Tibial nerve (tissue), 3 donors: ENCODE measurements around the gene CTSO.

Experiments used
- POLR2A ChIP-seq, 2 donors: fragments of 450-650 bp; IDR thresholded peaks; one replicate each; pipeline ENCODE4 v1.6.1; 2017; ENCODE audit warnings: antibody characterized with exemption in 2 of 2, mild to moderate bottlenecking in 2 of 2, moderate library complexity in 2 of 2
- TF ChIP-seq, protein P1 (sequence below), 5 experiments: fragments of 200-600 bp in 3 of 5; fragments of 450-650 bp in 2 of 5; sonication (generic) in 3 of 5; IDR thresholded peaks; one replicate each; pipeline ENCODE4 v1.5.1; 2016 to 2019; ENCODE audit warnings: antibody characterized with exemption in 5 of 5, mild to moderate bottlenecking in 3 of 5, moderate library complexity in 2 of 5

DNA sequence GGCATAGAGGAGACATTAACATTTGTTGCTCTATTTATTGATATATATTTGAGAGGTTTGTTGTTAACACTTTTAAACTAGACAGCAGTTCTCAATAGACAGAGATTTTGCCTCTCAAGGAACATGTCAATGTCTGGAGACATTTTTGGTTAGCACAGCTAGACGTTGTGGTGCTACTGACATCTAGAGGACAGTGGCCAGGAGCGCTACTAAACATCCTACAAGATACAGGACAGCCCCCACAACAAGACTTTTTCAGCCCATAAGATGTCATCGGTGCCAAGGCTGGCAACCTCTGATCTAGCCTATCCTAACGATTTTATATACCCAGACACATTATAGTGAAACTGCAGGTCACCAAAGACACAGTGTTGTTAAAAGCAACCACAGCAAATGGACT lies 18.4 kb upstream of the CTSO start:
- no peak for TF ChIP-seq POLR2A (IDR thresholded peaks at IDR 0.05)
- TF ChIP-seq, protein P1, sequence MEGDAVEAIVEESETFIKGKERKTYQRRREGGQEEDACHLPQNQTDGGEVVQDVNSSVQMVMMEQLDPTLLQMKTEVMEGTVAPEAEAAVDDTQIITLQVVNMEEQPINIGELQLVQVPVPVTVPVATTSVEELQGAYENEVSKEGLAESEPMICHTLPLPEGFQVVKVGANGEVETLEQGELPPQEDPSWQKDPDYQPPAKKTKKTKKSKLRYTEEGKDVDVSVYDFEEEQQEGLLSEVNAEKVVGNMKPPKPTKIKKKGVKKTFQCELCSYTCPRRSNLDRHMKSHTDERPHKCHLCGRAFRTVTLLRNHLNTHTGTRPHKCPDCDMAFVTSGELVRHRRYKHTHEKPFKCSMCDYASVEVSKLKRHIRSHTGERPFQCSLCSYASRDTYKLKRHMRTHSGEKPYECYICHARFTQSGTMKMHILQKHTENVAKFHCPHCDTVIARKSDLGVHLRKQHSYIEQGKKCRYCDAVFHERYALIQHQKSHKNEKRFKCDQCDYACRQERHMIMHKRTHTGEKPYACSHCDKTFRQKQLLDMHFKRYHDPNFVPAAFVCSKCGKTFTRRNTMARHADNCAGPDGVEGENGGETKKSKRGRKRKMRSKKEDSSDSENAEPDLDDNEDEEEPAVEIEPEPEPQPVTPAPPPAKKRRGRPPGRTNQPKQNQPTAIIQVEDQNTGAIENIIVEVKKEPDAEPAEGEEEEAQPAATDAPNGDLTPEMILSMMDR (IDR thresholded peaks at IDR 0.05): peak in 1 of 5 experiments; percentile 6
